GM12801 (cell line): Measurements from ENCODE around the gene SLC9A8.

Source experiments
- TF ChIP-seq, protein P1 (sequence below): IDR thresholded peaks from one replicate; pipeline ENCODE4 v1.5.1; 2011; ENCODE audit warnings: control low read depth; ENCODE audit not compliant: insufficient read length; ENCODE audit errors: extremely low read depth

The SLC9A8 gene

GRCh38 chr20:49785852-49786175 is 26.8 kb upstream of the SLC9A8 start:
- TF ChIP-seq, protein P1, sequence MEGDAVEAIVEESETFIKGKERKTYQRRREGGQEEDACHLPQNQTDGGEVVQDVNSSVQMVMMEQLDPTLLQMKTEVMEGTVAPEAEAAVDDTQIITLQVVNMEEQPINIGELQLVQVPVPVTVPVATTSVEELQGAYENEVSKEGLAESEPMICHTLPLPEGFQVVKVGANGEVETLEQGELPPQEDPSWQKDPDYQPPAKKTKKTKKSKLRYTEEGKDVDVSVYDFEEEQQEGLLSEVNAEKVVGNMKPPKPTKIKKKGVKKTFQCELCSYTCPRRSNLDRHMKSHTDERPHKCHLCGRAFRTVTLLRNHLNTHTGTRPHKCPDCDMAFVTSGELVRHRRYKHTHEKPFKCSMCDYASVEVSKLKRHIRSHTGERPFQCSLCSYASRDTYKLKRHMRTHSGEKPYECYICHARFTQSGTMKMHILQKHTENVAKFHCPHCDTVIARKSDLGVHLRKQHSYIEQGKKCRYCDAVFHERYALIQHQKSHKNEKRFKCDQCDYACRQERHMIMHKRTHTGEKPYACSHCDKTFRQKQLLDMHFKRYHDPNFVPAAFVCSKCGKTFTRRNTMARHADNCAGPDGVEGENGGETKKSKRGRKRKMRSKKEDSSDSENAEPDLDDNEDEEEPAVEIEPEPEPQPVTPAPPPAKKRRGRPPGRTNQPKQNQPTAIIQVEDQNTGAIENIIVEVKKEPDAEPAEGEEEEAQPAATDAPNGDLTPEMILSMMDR: no peak

GRCh38 chr20:49786196-49786595 is 26.4 kb upstream of the SLC9A8 start:
- TF ChIP-seq, protein P1: no peak

DNA sequence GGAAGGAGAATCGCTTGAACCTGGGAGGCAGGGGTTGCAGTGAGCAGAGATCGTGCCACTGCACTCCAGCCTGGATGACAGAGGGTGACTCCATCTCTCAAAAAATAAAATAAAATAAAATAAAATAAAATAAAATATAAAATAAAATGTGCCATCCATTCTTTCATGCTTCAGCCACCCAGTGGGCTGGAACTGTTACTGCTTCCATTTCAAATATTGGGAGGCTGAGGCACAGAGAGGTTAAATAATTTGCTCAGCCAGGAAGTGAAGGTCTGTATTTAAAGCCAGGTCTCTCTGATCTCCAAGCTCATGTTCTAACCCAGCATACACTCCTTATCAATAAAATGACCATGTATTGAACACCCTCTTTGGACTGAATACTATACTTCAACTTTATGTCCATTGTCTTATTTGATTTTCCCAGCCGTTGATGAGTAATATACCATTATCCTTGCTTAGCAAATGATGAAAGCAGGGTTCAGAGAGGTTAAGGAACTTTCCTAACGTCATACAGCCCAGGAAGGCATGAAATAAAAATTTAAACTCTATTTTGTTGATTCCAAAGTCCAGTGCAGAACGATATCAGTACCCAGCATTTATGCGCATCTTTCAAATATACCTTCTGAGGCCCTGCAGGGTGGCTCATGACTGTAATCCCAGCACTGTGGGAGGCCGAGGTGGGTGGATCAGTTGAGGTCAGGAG is 25.8 kb upstream of the SLC9A8 start:
- TF ChIP-seq, protein P1: no peak

DNA sequence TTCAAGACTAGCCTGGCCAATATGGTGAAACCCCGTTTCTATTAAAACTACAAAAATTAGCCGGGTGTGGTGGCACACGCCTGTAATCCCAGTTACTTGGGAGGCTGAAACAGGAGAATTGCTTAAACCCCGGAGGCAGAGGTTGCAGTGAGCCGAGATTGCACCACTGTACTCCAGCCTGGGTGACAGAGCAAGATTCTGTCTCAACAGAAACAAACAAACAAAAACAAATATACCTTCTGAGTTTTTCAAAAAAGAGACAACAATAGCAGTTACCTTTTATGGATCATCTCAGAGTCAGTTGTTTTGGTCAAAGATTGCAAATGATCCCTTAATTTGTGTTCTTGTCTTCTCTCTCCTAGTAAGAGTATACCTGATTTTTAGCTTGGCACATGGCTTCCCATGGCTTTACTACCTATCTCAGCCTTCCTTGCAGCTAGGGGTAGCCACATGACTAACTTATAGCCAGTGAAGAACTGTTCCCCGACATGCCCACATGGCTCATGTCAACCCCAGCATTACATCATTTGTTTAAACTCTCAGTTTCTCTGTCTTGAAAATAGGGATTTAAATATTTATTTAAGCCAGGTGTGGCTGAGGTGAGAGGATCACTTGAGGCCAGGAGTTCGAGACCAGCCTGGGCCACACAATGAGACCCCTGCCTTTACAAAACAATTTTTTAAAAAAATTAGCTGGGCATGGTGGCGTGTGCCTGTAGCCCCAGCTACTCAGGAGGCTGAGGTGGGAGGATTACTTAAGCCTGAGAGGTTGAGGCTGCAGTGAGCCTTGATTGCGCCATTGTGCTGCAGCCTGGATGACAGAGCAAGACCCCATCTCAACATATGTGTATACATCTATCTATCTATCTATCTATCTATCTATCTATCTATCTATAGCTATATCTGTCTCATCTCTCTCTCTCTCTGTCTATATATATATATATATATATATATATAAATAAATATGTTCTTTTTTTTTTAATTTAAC is 25.0 kb upstream of the SLC9A8 start:
- TF ChIP-seq, protein P1: no peak

GRCh38 chr20:49790077-49790798 is 22.4 kb upstream of the SLC9A8 start:
- TF ChIP-seq, protein P1: no peak

GRCh38 chr20:49791165-49791564 is 21.5 kb upstream of the SLC9A8 start:
- TF ChIP-seq, protein P1: no peak

DNA sequence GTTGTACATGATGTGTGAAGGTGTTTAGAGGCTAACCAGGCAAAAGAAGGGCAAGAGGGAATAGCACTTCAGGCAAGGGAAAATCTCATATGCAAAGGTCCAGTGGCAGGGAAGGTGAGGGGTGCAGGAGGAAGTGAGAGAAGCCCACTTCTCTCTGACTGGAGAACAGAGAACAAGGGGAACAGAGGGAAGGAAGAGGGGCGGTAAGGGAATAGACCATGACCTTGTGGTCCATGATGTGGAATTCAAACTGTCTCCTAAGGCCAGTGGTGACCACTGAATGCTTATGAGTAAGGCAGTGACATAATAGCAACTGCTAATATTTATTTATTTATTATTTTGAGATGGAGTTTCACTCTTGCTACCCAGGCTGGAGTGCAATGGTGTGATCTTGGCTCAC is 20.6 kb upstream of the SLC9A8 start:
- TF ChIP-seq, protein P1: no peak
